Measurements from ENCODE around the gene PAX7.

The PAX7 gene

GRCh38 chr1:18642278-18643095 lies 11.8 kb downstream of the PAX7 start:
- no peak for DNase-seq

DNA sequence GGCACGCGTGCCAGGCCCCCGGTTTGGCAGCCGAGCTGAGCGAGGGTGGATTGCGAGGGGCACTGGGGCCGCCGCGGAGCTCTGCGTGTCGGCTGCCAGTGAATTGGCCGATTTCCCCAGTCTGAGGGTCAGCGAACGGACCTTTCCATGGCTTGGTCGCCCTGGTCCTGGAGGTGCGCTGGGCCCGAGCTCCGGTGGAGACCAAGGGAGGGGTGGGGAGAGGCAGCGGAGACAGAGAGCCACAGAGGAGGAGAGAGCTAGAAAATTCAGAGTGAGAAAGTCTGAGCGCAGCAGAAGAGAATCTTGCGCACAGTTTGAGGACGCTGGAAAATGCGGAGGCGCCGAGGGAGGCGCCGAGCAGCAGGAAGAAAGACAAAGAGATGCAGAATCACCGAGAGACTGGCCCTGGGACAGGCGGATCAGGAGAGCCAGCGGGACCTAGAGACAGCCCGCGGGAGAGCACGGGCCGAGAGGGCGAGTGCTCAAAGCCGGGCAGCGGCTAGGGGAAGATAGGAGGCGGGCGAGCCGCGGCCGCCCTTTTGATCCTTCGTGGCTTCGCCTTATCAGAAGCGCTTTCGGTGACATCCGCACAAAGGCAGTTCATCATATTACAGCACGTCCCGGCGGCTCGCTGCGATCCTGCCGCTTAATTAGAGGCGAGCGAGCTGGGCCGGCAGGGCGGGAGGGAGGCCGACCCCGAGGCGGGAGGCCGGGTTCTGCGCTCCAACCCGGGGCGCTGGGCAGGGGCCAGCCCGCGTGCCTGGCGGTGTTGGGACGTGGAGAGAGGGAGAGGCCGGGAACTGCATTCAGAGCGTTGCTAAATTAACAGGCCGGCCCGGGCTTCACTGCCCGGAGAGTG lies 12.7 kb downstream of the PAX7 start:
- DNase-seq: no peak

DNA sequence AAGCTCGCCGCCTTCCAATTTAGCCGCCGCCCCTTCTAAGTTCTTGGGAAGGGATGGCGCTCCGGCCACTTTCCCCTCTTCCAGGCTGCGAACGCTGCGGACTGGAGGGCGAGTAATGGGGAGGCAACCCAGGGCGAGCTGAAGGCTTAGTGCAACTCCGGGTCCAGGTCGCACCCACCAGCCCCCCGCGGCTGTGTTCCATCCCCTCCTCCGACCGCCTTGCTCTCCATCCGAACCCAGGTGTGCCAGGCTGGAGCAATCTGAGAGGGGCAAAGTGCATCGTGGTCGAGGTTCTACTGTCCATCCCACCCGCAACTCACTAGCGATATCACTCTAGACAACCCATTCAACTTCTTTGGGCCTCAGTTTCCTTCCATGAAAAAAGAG lies 13.4 kb downstream of the PAX7 start:
- no peak for DNase-seq

DNA sequence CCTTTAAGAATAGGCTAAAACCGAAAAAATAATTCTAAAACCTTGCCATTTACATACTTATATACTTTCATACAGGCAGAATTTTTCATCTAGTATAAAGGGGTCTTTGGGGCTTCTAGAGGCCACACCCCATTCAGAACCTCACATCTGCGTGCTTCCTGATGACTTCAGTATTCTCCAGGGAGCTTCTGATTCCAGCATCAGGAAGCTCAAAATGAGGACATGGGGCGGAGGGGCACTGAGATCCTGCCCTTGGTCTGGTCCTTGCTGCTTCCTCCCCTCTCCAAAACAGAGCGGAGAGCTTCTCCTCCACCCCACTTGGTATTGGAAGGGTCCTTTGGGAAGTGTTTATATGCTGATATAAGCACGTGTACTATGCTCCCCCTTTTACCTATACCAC lies 13.8 kb downstream of the PAX7 start:
- DNase-seq: no peak

- no peak for DNase-seq
These were observed 14.5 kb downstream of the PAX7 start for GRCh38 chr1:18644973-18645746.

- DNase-seq: no peak
These were observed 15.1 kb downstream of the PAX7 start for GRCh38 chr1:18645747-18646090.

GRCh38 chr1:18646091-18646785 lies 15.6 kb downstream of the PAX7 start:
- DNase-seq: no peak

GRCh38 chr1:18646786-18647410 lies 16.3 kb downstream of the PAX7 start:
- no peak for DNase-seq

GRCh38 chr1:18647681-18648214 lies 17.1 kb downstream of the PAX7 start:
- no peak for DNase-seq

- DNase-seq: no peak
These were observed 19.2 kb downstream of the PAX7 start for GRCh38 chr1:18649693-18650370.

DNA sequence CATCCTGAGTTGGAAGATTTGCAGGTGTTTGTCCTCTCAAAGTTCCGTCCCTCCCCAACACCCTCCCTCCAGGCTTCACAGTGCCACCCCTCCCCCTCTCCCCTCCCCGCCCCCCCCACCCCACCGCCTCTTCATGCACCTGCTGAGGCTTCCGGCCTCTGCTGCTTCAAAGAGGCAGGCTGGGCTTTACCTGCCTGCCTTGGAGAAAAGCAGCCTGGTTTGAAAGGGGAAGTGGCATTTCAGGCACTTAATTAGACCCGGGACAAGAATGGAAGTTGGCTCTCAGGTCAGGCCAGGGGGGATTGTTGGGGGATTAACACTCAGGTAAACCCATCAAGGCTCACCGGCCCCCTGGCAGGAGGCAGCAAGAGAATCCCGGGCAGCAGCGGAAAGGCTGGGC lies 21.1 kb downstream of the PAX7 start:
- DNase-seq: no peak

DNA sequence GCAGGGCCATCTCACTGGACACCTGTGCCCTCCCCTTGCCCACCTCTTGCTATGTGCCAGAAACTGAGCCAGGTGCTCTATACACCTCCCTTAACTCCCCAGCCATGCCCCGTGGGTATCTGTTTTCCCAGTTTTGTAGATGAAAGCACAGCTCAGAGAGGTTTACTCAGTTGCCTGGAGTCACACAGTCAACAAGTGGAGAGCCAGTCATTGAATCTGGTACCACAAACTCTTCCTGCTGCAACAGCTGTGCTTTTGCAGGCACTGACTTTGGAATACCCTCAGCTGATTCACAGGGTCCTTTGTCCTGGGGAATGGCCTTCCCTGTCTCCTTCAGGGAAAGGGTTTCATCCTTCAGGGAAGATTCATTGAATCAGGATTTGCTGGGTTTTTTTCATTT lies 22.1 kb downstream of the PAX7 start:
- no peak for DNase-seq

GRCh38 chr1:18653367-18653766 lies 22.7 kb downstream of the PAX7 start:
- no peak for DNase-seq

DNA sequence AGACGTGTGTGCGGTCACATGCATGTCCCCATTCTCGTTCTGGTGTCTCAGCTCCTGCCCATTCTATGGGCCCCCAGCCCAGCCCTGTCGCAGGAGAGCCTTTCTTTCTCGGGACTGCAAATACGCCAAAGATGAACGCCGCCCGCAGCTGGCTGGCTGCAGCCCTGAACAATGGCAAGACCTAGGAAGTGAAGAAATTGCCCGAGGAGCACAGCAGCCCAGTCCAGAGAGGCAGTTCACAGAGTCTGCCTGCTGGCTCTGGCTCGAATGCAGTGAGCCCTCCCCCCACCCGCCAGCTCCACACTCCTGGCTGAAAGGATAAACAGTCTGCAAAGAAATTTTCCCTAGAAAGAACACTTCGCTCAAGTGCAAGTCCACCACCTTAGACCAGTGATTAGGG lies 23.3 kb downstream of the PAX7 start:
- no peak for DNase-seq

DNA sequence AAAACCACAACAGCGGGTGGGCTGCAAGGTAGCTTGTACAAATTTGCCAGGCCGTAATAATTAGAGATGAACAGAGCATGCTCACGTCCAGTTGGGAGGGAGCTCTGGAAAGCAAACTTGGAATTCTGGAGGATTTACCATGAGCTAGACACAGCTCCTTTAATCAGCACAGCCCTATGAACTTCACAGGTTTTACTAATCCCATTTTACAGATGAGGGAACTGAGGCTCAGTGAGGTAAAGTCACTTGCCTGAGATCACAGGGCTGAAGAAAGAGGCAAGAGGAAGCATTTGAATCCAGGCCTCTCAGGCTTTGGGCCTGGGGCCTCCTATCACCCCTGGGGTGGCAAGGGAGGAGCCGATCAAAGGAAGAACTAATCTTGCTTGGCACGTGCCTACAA lies 24.0 kb downstream of the PAX7 start:
- no peak for DNase-seq

GRCh38 chr1:18657506-18658201 lies 27.0 kb downstream of the PAX7 start:
- DNase-seq: no peak

DNA sequence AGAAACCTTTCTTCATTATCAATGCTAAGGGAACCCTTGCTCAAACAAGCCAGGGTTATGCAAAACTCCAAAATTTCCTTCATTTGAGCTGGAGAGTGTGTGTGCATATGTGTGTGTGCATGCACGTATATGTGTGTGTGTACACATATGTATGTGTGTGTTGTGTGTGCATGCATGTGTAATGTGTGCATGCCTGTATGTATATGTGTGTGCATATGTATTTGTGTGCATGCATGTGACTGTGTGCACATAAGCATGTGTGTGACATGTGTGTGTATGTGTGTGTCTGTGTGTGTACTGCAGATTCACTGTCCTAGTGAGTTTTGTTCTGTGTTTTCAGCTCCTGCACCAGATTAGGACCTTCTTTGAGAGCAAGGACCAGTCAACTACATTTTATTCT lies 28.2 kb downstream of the PAX7 start:
- DNase-seq: no peak

- no peak for DNase-seq
These were observed 31.0 kb downstream of the PAX7 start for GRCh38 chr1:18661404-18662285.

GRCh38 chr1:18662286-18662639 lies 31.6 kb downstream of the PAX7 start:
- DNase-seq: no peak

DNA sequence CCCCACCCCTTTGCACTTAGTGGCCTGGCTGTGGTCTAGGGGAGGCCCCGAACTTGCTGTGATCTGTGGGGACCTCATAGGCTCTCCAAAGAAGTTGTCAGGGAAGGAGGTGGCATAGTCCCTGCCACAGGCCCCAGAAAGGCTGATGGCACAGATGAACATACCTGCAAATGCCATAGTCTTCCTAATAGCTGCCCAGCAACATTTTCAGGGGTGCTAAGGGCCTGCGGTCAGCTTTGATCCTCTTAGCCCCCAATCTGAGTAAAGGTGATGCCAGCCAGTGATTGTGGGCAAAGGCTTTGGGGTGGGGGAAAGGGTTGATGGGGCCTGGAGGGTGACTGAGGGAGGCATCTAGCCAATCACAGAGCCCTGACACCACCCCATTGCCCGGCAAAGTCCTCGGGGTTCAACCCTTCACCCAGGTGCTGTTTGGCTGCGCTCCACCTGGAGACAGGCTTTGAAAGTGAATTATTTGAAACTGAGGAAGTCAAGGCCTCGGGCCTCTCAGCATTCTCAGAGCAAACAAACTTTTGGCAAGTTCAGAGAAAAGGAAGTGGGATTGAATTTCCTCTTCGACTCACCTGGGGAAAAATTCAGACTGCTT lies 35.8 kb downstream of the PAX7 start:
- no peak for DNase-seq

All from NK-92 treated with Interleukin-12 subunit alpha and Interleukin-12 subunit beta, amount 100 ng/mL, for 24 hours (cell line).